ENCODE data around the gene CDCA7L. TPM values are rescaled to one million over a fixed set of nuclear protein-coding genes. Genes with fewer than 3 reads are reported as not detected.

Gene CDCA7L
- total RNA-seq, 2 donors from 2014 or later = 19.8 to 35.8 TPM

DNA sequence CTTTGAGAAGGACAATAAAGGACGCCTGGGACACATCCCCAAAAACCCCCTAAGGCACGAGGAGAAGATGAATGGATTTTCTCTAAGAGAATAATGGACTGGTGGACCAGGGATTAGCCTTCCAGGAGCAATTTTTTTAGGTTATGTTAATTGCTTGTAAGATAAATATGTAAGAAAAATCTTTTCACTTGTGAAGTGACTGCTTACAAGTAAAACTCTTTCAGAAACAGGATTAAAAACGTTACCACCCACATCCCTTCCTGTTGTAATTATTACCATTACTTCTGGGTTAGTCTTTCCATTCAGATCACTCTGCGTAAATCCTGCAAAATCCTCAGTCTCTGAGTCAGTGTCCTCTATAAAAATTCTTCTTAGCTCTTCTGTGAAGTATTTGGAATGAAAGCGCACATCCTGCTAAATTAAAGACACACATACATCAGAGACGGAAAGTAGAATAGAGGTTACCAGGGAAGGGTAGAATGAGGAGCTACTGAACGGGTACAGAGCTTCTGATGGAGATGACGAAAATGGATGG is 34.3 kb downstream of the CDCA7L start:
- H3K27me3 ChIP-seq = no peaks in the 10 kb centered on the region
- H3K36me3 ChIP-seq = no peaks in the 10 kb centered on the region
- no peak overlapping the region for H3K9ac ChIP-seq (ENCODE audit: low read depth in 2 of 2, low read length in 2 of 2)
- no peaks in the 10 kb centered on the region for H3K4me1 ChIP-seq
- H3K27ac ChIP-seq = no peak overlapping the region
- no peak overlapping the region for H3K4me3 ChIP-seq
- intact Hi-C loops (cut with DNase I) = no loop called here
- TF ChIP-seq, protein P1, sequence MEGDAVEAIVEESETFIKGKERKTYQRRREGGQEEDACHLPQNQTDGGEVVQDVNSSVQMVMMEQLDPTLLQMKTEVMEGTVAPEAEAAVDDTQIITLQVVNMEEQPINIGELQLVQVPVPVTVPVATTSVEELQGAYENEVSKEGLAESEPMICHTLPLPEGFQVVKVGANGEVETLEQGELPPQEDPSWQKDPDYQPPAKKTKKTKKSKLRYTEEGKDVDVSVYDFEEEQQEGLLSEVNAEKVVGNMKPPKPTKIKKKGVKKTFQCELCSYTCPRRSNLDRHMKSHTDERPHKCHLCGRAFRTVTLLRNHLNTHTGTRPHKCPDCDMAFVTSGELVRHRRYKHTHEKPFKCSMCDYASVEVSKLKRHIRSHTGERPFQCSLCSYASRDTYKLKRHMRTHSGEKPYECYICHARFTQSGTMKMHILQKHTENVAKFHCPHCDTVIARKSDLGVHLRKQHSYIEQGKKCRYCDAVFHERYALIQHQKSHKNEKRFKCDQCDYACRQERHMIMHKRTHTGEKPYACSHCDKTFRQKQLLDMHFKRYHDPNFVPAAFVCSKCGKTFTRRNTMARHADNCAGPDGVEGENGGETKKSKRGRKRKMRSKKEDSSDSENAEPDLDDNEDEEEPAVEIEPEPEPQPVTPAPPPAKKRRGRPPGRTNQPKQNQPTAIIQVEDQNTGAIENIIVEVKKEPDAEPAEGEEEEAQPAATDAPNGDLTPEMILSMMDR (IDR thresholded peaks at IDR 0.05) = no peak
- no peak for DNase-seq
- H3K9me3 ChIP-seq = no peaks in the 10 kb centered on the region

DNA sequence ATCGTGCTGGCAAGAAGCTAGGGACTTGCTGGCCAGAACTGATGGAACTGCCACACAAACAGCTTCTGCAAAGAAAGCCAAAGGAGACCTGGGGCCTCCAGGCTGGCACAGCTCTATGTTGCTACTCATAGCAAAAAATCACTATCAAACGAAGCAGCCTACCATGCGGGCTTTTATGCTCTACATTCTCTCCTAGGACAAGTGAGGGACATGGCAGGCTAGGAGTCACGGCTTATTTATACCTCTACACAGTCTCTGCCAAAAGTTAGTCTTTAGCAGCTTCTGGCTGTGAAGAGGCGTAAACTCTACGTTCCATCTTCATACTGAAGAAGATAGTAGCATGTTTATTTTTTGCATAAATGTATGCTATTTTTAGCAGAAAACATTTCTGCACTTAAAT is 35.4 kb downstream of the CDCA7L start:
- H3K9me3 ChIP-seq = no peaks in the 10 kb centered on the region
- H3K36me3 ChIP-seq = no peaks in the 10 kb centered on the region
- H3K27me3 ChIP-seq = no peaks in the 10 kb centered on the region
- H3K27ac ChIP-seq = no peak overlapping the region
- H3K4me3 ChIP-seq = no peak overlapping the region
- no peak overlapping the region for H3K9ac ChIP-seq (ENCODE audit: low read depth in 2 of 2, low read length in 2 of 2)
- H3K4me1 ChIP-seq = no peaks in the 10 kb centered on the region
- TF ChIP-seq, protein P1 (IDR thresholded peaks at IDR 0.05) = no peak
- intact Hi-C loops (cut with DNase I) = no loop called here
- DNase-seq = no peak

DNA sequence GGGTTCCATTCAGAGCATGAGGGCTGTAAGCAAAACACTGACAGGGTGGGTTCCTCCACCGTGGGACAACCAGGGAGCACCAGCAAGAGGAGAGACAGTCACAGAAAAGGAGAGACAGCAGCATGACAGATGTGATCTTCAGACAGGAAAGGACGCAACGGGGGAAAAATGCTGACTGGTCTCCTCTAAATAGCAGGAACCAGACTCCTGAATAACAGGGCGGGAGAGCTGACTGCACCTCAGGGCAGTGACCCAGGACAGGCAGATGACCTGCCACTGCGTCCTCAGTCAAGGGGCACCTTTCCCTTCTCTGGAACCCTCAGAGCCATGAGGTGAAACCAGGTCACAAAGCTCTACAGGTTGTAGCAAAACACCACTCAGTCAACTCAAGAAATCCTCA is 37.0 kb downstream of the CDCA7L start:
- no peaks in the 10 kb centered on the region for H3K9me3 ChIP-seq
- TF ChIP-seq, protein P1 (IDR thresholded peaks at IDR 0.05) = no peak
- no peaks in the 10 kb centered on the region for H3K4me1 ChIP-seq
- DNase-seq = no peak
- no peaks in the 10 kb centered on the region for H3K36me3 ChIP-seq
- H3K9ac ChIP-seq (ENCODE audit: low read depth in 2 of 2, low read length in 2 of 2) = no peak overlapping the region
- H3K27me3 ChIP-seq = no peaks in the 10 kb centered on the region
- no peak overlapping the region for H3K4me3 ChIP-seq
- intact Hi-C loops (cut with DNase I) = no loop called here
- H3K27ac ChIP-seq = no peak overlapping the region

DNA sequence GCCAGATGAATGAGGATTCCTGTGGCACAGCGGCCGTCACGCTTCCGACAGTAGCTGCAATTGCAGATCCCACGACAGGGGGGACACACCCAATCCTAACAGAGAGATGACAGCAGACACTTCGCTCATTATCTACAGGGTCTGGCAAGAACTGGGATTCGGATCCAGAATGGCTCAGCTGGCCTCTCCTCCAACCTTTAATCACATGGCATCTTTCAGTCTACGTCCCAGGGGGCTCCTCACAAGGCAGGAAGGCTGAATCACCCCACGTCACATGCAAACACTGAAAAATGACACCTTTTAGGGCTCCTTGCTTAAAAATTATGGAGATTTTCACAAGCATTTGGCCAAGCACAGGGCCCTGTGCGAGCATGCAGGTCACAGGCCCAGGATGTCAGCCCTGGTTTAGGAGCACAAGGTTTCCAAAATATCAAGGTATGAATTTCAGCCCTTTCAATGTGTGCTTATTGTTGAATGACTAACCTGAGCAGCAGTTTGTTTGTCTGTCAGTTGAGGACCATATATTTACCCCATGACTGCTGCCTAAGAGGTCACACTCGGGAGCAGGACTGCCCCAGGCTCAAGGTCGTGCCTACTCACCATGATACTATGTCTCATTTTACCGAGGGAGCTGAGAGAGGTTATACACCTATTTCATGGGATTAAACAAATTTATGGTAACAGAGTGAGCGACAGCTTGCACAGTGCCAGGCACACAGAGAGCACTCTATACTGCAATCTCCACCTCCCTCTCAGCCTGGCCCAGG is 42.5 kb downstream of the CDCA7L start:
- Histone ChIP-seq H3K27ac (no peak overlapping the region), H3K4me1 (no peaks in the 10 kb centered on the region), H3K9ac (ENCODE audit: low read depth in 2 of 2, low read length in 2 of 2) (no peak overlapping the region), H3K36me3 (no peaks in the 10 kb centered on the region), H3K27me3 (no peaks in the 10 kb centered on the region), H3K9me3 (no peaks in the 10 kb centered on the region), H3K4me3 (no peak overlapping the region)
- TF ChIP-seq, protein P1 (IDR thresholded peaks at IDR 0.05) = no peak
- DNase-seq = no peak
- intact Hi-C loops (cut with DNase I) = no loop called here

DNA sequence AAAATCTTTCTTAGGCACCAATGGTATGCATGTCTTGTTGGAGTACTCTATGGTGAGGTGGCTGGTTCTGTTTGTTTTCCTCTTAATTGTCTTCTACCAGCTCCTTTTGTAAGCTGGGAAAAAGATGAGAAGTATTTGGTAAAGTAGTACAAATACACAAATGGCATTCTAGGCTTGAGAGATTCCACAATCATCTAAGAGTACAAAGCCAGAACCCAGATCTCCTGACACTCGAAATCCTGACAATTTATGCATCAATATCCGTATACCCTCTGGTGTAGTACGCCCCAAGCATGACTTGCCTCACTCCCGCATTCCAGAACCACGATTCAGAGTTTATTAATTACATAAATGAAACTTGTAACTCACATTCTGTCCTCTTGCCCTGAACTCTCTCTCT is 43.5 kb downstream of the CDCA7L start:
- Histone ChIP-seq H3K9me3 (no peaks in the 10 kb centered on the region), H3K9ac (ENCODE audit: low read depth in 2 of 2, low read length in 2 of 2) (no peak overlapping the region), H3K36me3 (no peaks in the 10 kb centered on the region), H3K4me3 (no peak overlapping the region), H3K27me3 (no peaks in the 10 kb centered on the region), H3K4me1 (no peaks in the 10 kb centered on the region), H3K27ac (no peak overlapping the region)
- no peak for DNase-seq
- TF ChIP-seq, protein P1 (IDR thresholded peaks at IDR 0.05) = no peak
- intact Hi-C loops (cut with DNase I) = no loop called here

Measured in colonic mucosa (tissue), 4 donors.